ENCODE data around the gene DUSP7.

DNA sequence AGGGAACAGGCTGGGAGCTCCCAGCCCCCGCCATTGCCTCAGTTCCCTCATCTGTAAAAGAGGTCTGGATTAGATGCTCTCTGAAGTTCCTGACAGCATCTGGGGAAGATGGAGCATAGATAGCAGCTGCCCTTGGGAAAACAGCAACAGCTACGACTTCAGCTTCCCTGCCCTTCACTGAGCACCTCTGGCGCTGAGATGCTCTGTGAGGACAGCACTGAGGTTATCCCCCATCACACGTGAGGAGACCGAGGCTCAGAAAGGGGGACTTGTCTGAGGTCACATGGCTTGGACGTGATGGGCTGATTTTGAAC lies 49.6 kb downstream of the DUSP7 start:
- TF ChIP-seq, protein P1, sequence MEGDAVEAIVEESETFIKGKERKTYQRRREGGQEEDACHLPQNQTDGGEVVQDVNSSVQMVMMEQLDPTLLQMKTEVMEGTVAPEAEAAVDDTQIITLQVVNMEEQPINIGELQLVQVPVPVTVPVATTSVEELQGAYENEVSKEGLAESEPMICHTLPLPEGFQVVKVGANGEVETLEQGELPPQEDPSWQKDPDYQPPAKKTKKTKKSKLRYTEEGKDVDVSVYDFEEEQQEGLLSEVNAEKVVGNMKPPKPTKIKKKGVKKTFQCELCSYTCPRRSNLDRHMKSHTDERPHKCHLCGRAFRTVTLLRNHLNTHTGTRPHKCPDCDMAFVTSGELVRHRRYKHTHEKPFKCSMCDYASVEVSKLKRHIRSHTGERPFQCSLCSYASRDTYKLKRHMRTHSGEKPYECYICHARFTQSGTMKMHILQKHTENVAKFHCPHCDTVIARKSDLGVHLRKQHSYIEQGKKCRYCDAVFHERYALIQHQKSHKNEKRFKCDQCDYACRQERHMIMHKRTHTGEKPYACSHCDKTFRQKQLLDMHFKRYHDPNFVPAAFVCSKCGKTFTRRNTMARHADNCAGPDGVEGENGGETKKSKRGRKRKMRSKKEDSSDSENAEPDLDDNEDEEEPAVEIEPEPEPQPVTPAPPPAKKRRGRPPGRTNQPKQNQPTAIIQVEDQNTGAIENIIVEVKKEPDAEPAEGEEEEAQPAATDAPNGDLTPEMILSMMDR (IDR thresholded peaks at IDR 0.05) = no peak
- TF ChIP-seq POLR2AphosphoS5 (IDR thresholded peaks at IDR 0.05) (no peak), POLR2A (IDR thresholded peaks at IDR 0.05) (no peak)

Data from gastroesophageal sphincter (tissue), 3 donors.